Astrocyte (in vitro differentiated cells and primary cell): ENCODE measurements around the gene MIDN. TPM values are rescaled to one million over a fixed set of nuclear protein-coding genes. Genes with fewer than 3 reads are reported as not detected.

Experiments used
- DNase-seq: peaks from one replicate; pipeline ENCODE4 v3.0.0-alpha.2; 2010; ENCODE audit warnings: low read depth
- FAIRE-seq: peaks from 2 replicates; lab custom pipeline; 2011; peaks lifted over from hg19 to GRCh38; lab: Jason Lieb, UNC
- H2AFZ ChIP-seq: 2 replicates; pipeline ENCODE4 v1.6.0; 2012; ENCODE audit warnings: low read depth, low read length, inconsistent platforms
- H3K27ac ChIP-seq: 2 replicates; pipeline ENCODE4 v1.5.1; 2011; ENCODE audit warnings: low read depth, low read length, inconsistent platforms
- H3K27me3 ChIP-seq: 2 replicates; pipeline ENCODE4 v1.6.0; 2011; ENCODE audit warnings: low read length, inconsistent platforms; ENCODE audit not compliant: insufficient read depth
- H3K36me3 ChIP-seq: 2 replicates; pipeline ENCODE4 v1.5.1; 2011; ENCODE audit warnings: low read length, inconsistent platforms; ENCODE audit not compliant: insufficient read depth
- H3K4me1 ChIP-seq: 2 replicates; pipeline ENCODE4 v1.5.1; 2011; ENCODE audit warnings: low read length, inconsistent platforms; ENCODE audit not compliant: insufficient read depth
- H3K4me2 ChIP-seq: 2 replicates; pipeline ENCODE4 v1.6.0; 2012; ENCODE audit warnings: low read length, inconsistent platforms
- H3K4me3 ChIP-seq: 2 replicates; pipeline ENCODE4 v1.5.1; 2011; ENCODE audit warnings: low read depth, mild to moderate bottlenecking, low read length, inconsistent platforms; ENCODE audit not compliant: insufficient read depth
- H3K79me2 ChIP-seq: 2 replicates; pipeline ENCODE4 v1.6.0; 2012; ENCODE audit warnings: mild to moderate bottlenecking, low read length, inconsistent platforms; ENCODE audit not compliant: insufficient read depth
- H3K9ac ChIP-seq: 2 replicates; pipeline ENCODE4 v1.6.0; 2012; ENCODE audit warnings: mild to moderate bottlenecking, low read length, inconsistent platforms
- H3K9me3 ChIP-seq: 2 replicates; pipeline ENCODE4 v1.5.1; 2012; ENCODE audit warnings: low read depth, mild to moderate bottlenecking, low read length, inconsistent platforms; ENCODE audit not compliant: insufficient read depth
- H4K20me1 ChIP-seq: 2 replicates; pipeline ENCODE4 v1.6.0; 2012; ENCODE audit warnings: low read length, inconsistent platforms; ENCODE audit not compliant: insufficient read depth
- H3K27ac Mint-ChIP-seq: one replicate; pipeline ENCODE4 v1.8.0; 2021; ENCODE audit warnings: mild to moderate bottlenecking, mixed read lengths; ENCODE audit not compliant: unreplicated experiment
- H3K27me3 Mint-ChIP-seq: one replicate; pipeline ENCODE4 v1.8.0; 2021; ENCODE audit warnings: low read depth, mixed read lengths; ENCODE audit not compliant: unreplicated experiment
- H3K36me3 Mint-ChIP-seq: one replicate; pipeline ENCODE4 v1.8.0; 2021; ENCODE audit warnings: low read depth, mixed read lengths; ENCODE audit not compliant: unreplicated experiment
- H3K4me1 Mint-ChIP-seq: one replicate; pipeline ENCODE4 v1.8.0; 2021; ENCODE audit warnings: low read depth, mixed read lengths; ENCODE audit not compliant: unreplicated experiment
- H3K4me3 Mint-ChIP-seq: one replicate; pipeline ENCODE4 v1.8.0; 2021; ENCODE audit warnings: mild to moderate bottlenecking, moderate library complexity, mixed read lengths; ENCODE audit not compliant: unreplicated experiment
- H3K9me3 Mint-ChIP-seq: one replicate; pipeline ENCODE4 v1.8.0; 2021; ENCODE audit warnings: mild to moderate bottlenecking, mixed read lengths; ENCODE audit not compliant: unreplicated experiment
- CTCF ChIP-seq: IDR thresholded peaks from 2 replicates; pipeline ENCODE4 v1.5.1; 2011; ENCODE audit warnings: low read depth, mild to moderate bottlenecking, inconsistent platforms, low read length, moderate library complexity; ENCODE audit not compliant: insufficient read depth
- EZH2 ChIP-seq: IDR thresholded peaks from 2 replicates; pipeline ENCODE4 v1.6.1; 2012; ENCODE audit warnings: mild to moderate bottlenecking, low read length, inconsistent platforms; ENCODE audit not compliant: insufficient read depth
- total RNA-seq: library from RNA; stranded (reverse); gene quantifications from 2 replicates; pipeline ENCODE4 v1.2.1, GENCODE V29; 2021

The MIDN gene
- total RNA-seq, 1 donor from 2014 or later, result 141 TPM

- peaks cover 5% of the 10 kb centered on the region for H3K4me1 Mint-ChIP-seq
- peaks cover 36% of the 10 kb centered on the region for H3K4me1 ChIP-seq
- peaks cover 71% of the 10 kb centered on the region for H3K79me2 ChIP-seq
- peak overlapping the region; percentile 84 for H3K4me3 ChIP-seq
- no peak for DNase-seq
- H3K9me3 ChIP-seq, result no peaks in the 10 kb centered on the region
- H3K36me3 Mint-ChIP-seq, result peaks cover 2% of the 10 kb centered on the region
- peak overlapping the region; percentile 88 for H3K9ac ChIP-seq
- TF ChIP-seq EZH2, result no peak
- no peak for TF ChIP-seq CTCF
- H3K27me3 ChIP-seq, result no peaks in the 10 kb centered on the region
- H3K4me3 Mint-ChIP-seq, result peak overlapping the region; percentile 92
- H4K20me1 ChIP-seq, result peaks cover 47% of the 10 kb centered on the region
- H3K4me2 ChIP-seq, result peak overlapping the region; percentile 100
- H3K27ac Mint-ChIP-seq, result peak overlapping the region; percentile 96
- no peak overlapping the region for H2AFZ ChIP-seq
- H3K27ac ChIP-seq, result peak overlapping the region; percentile 85
- H3K27me3 Mint-ChIP-seq, result no peaks in the 10 kb centered on the region
- peaks cover 17% of the 10 kb centered on the region for H3K36me3 ChIP-seq
- H3K9me3 Mint-ChIP-seq, result no peaks in the 10 kb centered on the region
- FAIRE-seq, result no peak
Measured at GRCh38 chr19:1251330-1252220, 3.2 kb downstream of the MIDN start.

GRCh38 chr19:1252221-1252820 is 3.9 kb downstream of the MIDN start:
- Histone ChIP-seq H3K79me2 (peaks cover 79% of the 10 kb centered on the region), H3K9me3 (no peaks in the 10 kb centered on the region), H2AFZ (no peak overlapping the region), H3K4me1 (peaks cover 41% of the 10 kb centered on the region), H3K9ac (peak overlapping the region; percentile 88), H3K4me3 (peak overlapping the region; percentile 84), H3K4me2 (peak overlapping the region; percentile 100), H3K27me3 (no peaks in the 10 kb centered on the region), H3K27ac (peak overlapping the region; percentile 89), H3K36me3 (peaks cover 22% of the 10 kb centered on the region), H4K20me1 (peaks cover 54% of the 10 kb centered on the region)
- peak overlapping the region; percentile 92 for H3K4me3 Mint-ChIP-seq
- no peaks in the 10 kb centered on the region for H3K9me3 Mint-ChIP-seq
- no peak for FAIRE-seq
- no peaks in the 10 kb centered on the region for H3K27me3 Mint-ChIP-seq
- peak; percentile 93 for DNase-seq
- peaks cover 2% of the 10 kb centered on the region for H3K36me3 Mint-ChIP-seq
- TF ChIP-seq EZH2 (no peak), CTCF (no peak)
- H3K4me1 Mint-ChIP-seq, result peaks cover 5% of the 10 kb centered on the region
- H3K27ac Mint-ChIP-seq, result peak overlapping the region; percentile 26
